ENCODE results near the gene ITGA6.
A peak's percentile ranks its signal among the peaks of the same experiment; 100 is the strongest.

Gene ITGA6

GRCh38 chr2:172467382-172467781, 40.0 kb downstream of the ITGA6 start:
- no peak for DNase-seq

GRCh38 chr2:172470958-172471922, 43.9 kb downstream of the ITGA6 start:
- no peak for DNase-seq

- DNase-seq = no peak
These were observed 45.2 kb downstream of the ITGA6 start for GRCh38 chr2:172472446-172473033.

DNA sequence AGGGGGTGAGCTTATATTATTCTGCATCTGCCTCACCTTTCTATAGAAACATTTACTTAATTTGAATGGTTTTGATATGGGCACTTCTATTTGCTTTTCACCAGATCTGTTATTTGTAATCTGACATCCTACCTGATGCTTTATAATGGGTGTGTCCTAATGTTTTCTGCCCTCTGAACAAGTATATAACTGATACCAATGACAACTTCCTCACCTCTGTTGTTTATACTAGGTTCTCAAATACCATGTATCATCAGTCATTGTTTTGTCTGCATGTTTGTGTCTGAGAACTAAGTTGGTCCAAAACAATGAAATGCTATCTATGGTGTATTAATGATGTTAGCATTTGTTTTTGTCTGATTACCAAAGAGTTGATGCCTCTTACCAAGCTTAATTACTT, 45.8 kb downstream of the ITGA6 start:
- DNase-seq = no peak

- DNase-seq = no peak
These were observed 51.0 kb downstream of the ITGA6 start for GRCh38 chr2:172478353-172478752.

DNA sequence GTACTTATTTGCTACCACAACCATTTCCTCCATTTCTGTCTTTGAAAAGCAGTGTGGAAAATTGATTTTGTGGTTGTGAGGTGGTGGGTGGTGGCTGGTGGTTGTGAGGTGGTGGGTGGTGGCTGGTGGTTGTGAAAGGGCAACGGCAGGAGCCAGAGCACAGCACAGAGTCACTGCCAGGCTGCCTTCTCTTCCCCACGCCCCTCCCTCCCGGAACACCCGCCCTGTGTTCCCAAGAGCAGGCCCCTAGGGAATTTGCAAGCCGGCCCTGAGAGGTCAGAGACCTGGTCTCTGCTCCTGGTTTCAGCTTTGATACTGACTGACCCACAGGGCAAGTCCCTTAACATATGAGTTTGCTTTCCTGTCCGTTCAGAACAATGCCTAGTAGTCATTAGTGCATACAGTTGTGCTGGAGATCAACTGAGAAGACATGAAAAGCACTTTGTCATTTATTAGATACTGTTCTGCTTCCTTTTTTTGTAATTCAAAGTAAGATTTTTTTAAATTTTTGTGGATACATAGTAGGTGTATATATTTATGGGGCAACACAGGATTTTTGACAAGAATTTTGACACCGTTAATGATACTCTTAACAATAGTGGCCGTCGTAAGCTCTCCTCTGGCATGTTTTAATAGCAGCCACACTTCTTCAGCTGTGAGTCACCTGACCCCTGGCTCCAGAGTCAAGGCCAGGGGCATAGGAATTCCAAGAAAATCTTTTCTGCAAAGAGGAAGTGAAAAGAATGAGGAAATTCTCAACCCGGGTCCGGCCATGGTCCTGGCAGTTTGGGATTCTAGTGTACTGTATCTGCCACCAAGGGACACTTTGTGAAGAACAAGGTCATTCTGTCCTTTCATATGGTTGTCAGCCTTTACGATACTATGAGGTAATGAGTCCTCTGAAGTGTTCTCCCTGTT, 53.2 kb downstream of the ITGA6 start:
- no peak for DNase-seq

- no peak for DNase-seq
These were observed 54.3 kb downstream of the ITGA6 start for GRCh38 chr2:172481507-172482262.

DNA sequence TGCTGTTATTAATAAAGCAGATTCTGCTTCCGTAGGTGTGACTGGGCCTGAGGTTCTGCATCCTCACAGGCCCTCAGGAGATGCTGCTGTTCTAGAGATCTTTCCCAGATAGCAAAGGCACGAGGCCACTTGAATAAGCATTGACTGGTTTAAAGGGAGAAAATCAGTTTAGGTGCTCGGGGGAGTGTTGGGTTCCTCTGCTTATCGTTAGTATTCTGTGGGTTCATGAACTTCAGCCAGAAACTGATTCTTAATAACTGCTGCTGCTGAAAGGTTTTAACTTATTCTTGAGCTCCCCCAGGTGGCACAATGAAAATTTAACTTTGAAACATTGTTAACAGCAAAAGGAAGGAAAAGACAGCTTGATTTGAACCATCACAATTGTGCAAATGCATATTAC, 56.9 kb downstream of the ITGA6 start:
- peak; percentile 20 for DNase-seq

GRCh38 chr2:172484706-172485105, 57.3 kb downstream of the ITGA6 start:
- DNase-seq = no peak

DNA sequence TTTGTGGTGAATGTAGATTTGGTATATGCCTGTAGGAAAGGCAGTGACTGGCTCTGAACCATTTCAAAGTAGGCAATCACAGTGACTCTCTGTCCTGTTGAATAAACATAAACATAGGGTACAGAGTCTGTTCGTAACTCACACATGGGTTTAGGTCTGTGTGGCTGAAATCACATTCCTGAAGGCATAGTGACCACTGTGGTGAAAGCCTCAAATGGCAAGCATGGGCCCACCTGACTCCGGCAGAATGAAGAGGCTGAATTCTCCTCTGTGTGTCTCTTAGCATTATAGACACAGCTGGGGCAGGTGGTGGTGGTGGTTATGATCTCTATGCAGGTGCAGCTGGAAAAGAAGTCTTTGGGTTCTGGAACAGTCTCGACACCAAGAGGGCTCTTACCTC, 61.2 kb downstream of the ITGA6 start:
- DNase-seq = no peak

GRCh38 chr2:172489681-172490080, 62.3 kb downstream of the ITGA6 start:
- DNase-seq = no peak

DNA sequence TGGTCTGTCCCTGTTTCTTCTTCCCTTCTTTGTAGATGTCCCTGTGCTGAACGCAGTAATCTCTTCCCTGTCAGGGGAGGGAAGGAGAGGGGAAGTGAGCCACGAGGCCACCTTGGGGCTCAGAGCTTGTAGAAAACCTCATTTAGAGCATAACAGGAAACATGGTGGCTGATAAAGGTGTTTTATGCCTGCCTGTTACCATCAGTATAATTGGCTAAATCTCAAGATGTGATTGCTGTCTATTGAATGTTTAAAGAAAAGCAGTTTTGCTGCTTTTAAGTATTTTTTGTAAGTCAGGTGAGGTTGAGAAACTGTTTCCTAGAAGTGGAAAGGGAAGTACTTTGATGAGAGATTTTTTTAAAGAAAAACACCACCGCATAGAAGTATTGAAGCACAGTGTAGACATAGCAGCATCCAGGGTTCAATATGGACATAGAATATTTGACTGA, 68.8 kb downstream of the ITGA6 start:
- DNase-seq = no peak

GRCh38 chr2:172507199-172507598, 79.8 kb downstream of the ITGA6 start:
- DNase-seq = no peak

- no peak for DNase-seq
These were observed 82.7 kb downstream of the ITGA6 start for GRCh38 chr2:172510088-172510487.

DNA sequence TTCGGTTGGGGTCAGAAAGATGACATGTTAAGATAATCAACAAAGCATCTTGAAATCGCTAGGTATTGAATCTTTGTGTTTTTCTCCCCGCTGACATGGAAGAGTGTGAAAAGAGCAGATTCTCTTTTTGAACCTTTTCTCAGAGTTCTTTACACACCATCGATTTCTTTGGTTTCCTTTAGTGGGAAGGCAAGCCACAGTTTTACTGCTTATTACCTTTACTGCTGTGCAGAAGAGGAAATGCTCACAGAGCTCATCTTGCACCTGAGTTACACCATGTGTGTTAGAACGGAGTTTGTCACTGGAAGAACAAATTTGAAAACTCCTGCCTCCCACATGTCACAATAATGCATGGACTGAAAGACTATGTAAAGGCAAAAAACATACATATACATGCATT, 83.2 kb downstream of the ITGA6 start:
- no peak for DNase-seq

DNA sequence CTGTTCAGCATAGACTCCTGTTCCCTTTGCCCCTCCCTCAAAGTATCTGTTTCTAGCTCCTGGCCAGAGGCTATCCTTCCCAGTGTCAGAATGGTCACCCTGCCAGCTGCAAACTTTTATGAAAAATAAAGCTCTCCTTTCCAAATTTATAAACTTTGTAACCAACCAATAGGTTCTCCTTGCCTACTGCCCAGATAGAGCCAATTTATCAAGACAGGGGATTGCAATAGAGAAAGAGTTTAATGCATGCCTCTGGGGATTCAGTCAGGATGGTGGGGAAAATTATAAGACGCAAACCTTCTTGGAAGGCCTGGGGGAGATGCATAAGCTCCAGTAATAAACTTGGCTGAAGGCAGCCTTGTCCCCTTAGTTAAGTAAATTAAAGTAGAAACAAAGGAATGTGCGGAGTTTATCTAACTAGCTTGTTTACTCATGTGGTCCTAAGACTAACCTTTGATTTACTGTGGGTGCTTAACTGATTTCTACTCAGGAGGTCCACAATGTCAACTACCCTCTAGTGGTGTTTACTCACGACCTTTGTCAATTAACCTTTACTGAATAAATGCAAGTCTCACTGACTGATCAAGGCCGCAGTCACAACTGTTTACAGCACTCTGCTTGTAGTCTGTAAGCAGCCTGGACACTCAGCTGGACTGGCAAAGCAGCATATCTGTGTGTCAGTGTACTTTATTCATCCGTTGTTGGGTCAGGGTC, 85.6 kb downstream of the ITGA6 start:
- DNase-seq = no peak

- DNase-seq = no peak
These were observed 86.1 kb downstream of the ITGA6 start for GRCh38 chr2:172513524-172513900.

DNA sequence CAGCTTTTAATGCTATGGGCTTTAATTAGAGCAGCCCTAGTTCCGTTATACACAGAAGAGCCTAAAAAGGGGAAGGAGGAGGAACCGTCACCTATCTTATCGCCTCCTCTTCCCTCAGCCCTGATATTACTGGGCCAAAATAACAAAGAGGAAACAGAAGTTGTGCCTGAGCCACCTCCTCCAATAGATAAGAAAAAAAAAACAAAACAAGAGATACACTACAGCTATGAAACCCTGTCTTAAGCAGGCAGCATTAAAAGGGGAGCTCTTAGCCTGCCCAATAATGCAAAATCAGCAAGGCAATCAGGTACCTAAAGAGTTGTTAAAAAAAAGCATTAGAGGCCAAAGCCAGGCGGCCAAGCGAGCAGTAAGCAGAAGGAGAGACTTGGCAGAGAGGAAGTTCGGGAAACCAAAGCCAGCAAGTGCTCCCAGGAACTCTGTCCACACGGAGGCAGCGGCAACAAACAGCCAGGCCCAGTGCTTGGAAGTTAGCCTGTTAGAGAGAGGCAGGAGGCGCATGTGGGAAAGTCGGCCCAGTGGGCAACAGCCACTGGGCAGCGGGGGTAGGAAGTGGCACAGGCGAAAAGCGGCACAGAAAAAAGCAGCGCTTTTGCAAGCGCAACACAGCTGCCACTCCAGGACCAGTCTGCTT, 86.7 kb downstream of the ITGA6 start:
- peak; percentile 56 for DNase-seq

- DNase-seq = no peak
These were observed 88.9 kb downstream of the ITGA6 start for GRCh38 chr2:172516299-172516698.

- DNase-seq = no peak
These were observed 91.6 kb downstream of the ITGA6 start for GRCh38 chr2:172518995-172519394.

GRCh38 chr2:172525601-172526000, 98.2 kb downstream of the ITGA6 start:
- DNase-seq = no peak

Data from midbrain (tissue), 1 donor.